Measurements from ENCODE around the gene FANCI. TPM values are rescaled to one million over a fixed set of nuclear protein-coding genes. Genes with fewer than 3 reads are reported as not detected.

FANCI gene
- total RNA-seq, 1 experiment from 2014 or later = 60.3 TPM

GRCh38 chr15:89199746-89200145, 44.0 kb upstream of the FANCI start:
- Histone ChIP-seq H3K36me3 (ENCODE audit: insufficient read depth, low read length) (no peaks in the 10 kb centered on the region), H3K9me2 (replicated peaks; ENCODE audit: insufficient read depth, low read length) (no peaks in the 10 kb centered on the region), H3K27ac (ENCODE audit: low read length) (no peak overlapping the region), H3K4me1 (ENCODE audit: low read length) (peaks cover 20% of the 10 kb centered on the region), H4K20me1 (ENCODE audit: insufficient read depth, low read depth, low read length) (no peaks in the 10 kb centered on the region), H3K9me3 (ENCODE audit: low read length) (no peaks in the 10 kb centered on the region), H3K4me3 (ENCODE audit: low read length) (no peak overlapping the region), H3K9ac (ENCODE audit: low read length) (no peak overlapping the region), H3K4me2 (ENCODE audit: low read depth, low read length, poor library complexity, severe bottlenecking) (no peak overlapping the region), H3K79me2 (ENCODE audit: low read length) (no peaks in the 10 kb centered on the region), H2AFZ (ENCODE audit: low read length) (no peak overlapping the region), H3K27me3 (ENCODE audit: low read length) (no peaks in the 10 kb centered on the region)
- no peak for DNase-seq

- DNase-seq = no peak
- no peak overlapping the region for H3K27ac ChIP-seq (ENCODE audit: low read length)
- no peaks in the 10 kb centered on the region for H3K36me3 ChIP-seq (ENCODE audit: insufficient read depth, low read length)
- H3K4me3 ChIP-seq (ENCODE audit: low read length) = no peak overlapping the region
- no peaks in the 10 kb centered on the region for H3K9me3 ChIP-seq (ENCODE audit: low read length)
- H2AFZ ChIP-seq (ENCODE audit: low read length) = no peak overlapping the region
- no peak overlapping the region for H3K9ac ChIP-seq (ENCODE audit: low read length)
- no peaks in the 10 kb centered on the region for H3K9me2 ChIP-seq (replicated peaks; ENCODE audit: insufficient read depth, low read length)
- no peak overlapping the region for H3K4me2 ChIP-seq (ENCODE audit: low read depth, low read length, poor library complexity, severe bottlenecking)
- H3K4me1 ChIP-seq (ENCODE audit: low read length) = peaks cover 20% of the 10 kb centered on the region
- no peaks in the 10 kb centered on the region for H3K27me3 ChIP-seq (ENCODE audit: low read length)
- H4K20me1 ChIP-seq (ENCODE audit: insufficient read depth, low read depth, low read length) = no peaks in the 10 kb centered on the region
- H3K79me2 ChIP-seq (ENCODE audit: low read length) = no peaks in the 10 kb centered on the region
These were observed 43.6 kb upstream of the FANCI start for GRCh38 chr15:89200182-89200581.

GRCh38 chr15:89201465-89202005, 42.2 kb upstream of the FANCI start:
- H3K9me2 ChIP-seq (replicated peaks; ENCODE audit: insufficient read depth, low read length) = no peaks in the 10 kb centered on the region
- no peaks in the 10 kb centered on the region for H3K9me3 ChIP-seq (ENCODE audit: low read length)
- no peaks in the 10 kb centered on the region for H3K36me3 ChIP-seq (ENCODE audit: insufficient read depth, low read length)
- H3K4me3 ChIP-seq (ENCODE audit: low read length) = no peak overlapping the region
- no peaks in the 10 kb centered on the region for H3K79me2 ChIP-seq (ENCODE audit: low read length)
- H3K9ac ChIP-seq (ENCODE audit: low read length) = no peak overlapping the region
- H2AFZ ChIP-seq (ENCODE audit: low read length) = no peak overlapping the region
- no peak for DNase-seq
- H3K4me2 ChIP-seq (ENCODE audit: low read depth, low read length, poor library complexity, severe bottlenecking) = no peak overlapping the region
- peaks cover 20% of the 10 kb centered on the region for H3K4me1 ChIP-seq (ENCODE audit: low read length)
- no peaks in the 10 kb centered on the region for H3K27me3 ChIP-seq (ENCODE audit: low read length)
- H4K20me1 ChIP-seq (ENCODE audit: insufficient read depth, low read depth, low read length) = no peaks in the 10 kb centered on the region
- no peak overlapping the region for H3K27ac ChIP-seq (ENCODE audit: low read length)

GRCh38 chr15:89203705-89204273, 40.0 kb upstream of the FANCI start:
- Histone ChIP-seq H3K27ac (ENCODE audit: low read length) (no peak overlapping the region), H4K20me1 (ENCODE audit: insufficient read depth, low read depth, low read length) (no peaks in the 10 kb centered on the region), H3K9me2 (replicated peaks; ENCODE audit: insufficient read depth, low read length) (no peaks in the 10 kb centered on the region), H3K4me2 (ENCODE audit: low read depth, low read length, poor library complexity, severe bottlenecking) (no peak overlapping the region), H3K27me3 (ENCODE audit: low read length) (no peaks in the 10 kb centered on the region), H3K9ac (ENCODE audit: low read length) (no peak overlapping the region), H3K4me1 (ENCODE audit: low read length) (peaks cover 3% of the 10 kb centered on the region), H2AFZ (ENCODE audit: low read length) (no peak overlapping the region), H3K36me3 (ENCODE audit: insufficient read depth, low read length) (no peaks in the 10 kb centered on the region), H3K4me3 (ENCODE audit: low read length) (no peak overlapping the region), H3K79me2 (ENCODE audit: low read length) (no peaks in the 10 kb centered on the region), H3K9me3 (ENCODE audit: low read length) (no peaks in the 10 kb centered on the region)
- DNase-seq = no peak

- Histone ChIP-seq H3K27me3 (ENCODE audit: low read length) (no peaks in the 10 kb centered on the region), H3K9ac (ENCODE audit: low read length) (no peak overlapping the region), H3K4me1 (ENCODE audit: low read length) (peaks cover 3% of the 10 kb centered on the region), H4K20me1 (ENCODE audit: insufficient read depth, low read depth, low read length) (no peaks in the 10 kb centered on the region), H3K4me3 (ENCODE audit: low read length) (no peak overlapping the region), H3K27ac (ENCODE audit: low read length) (no peak overlapping the region), H2AFZ (ENCODE audit: low read length) (no peak overlapping the region), H3K9me3 (ENCODE audit: low read length) (no peaks in the 10 kb centered on the region), H3K36me3 (ENCODE audit: insufficient read depth, low read length) (no peaks in the 10 kb centered on the region), H3K79me2 (ENCODE audit: low read length) (no peaks in the 10 kb centered on the region), H3K9me2 (replicated peaks; ENCODE audit: insufficient read depth, low read length) (no peaks in the 10 kb centered on the region), H3K4me2 (ENCODE audit: low read depth, low read length, poor library complexity, severe bottlenecking) (no peak overlapping the region)
- DNase-seq = no peak
These were observed 37.7 kb upstream of the FANCI start for GRCh38 chr15:89205991-89206585.

- Histone ChIP-seq H4K20me1 (ENCODE audit: insufficient read depth, low read depth, low read length) (no peaks in the 10 kb centered on the region), H3K9me2 (replicated peaks; ENCODE audit: insufficient read depth, low read length) (no peaks in the 10 kb centered on the region), H3K4me2 (ENCODE audit: low read depth, low read length, poor library complexity, severe bottlenecking) (no peak overlapping the region), H3K4me1 (ENCODE audit: low read length) (peaks cover 3% of the 10 kb centered on the region), H3K79me2 (ENCODE audit: low read length) (no peaks in the 10 kb centered on the region), H3K4me3 (ENCODE audit: low read length) (no peak overlapping the region), H3K36me3 (ENCODE audit: insufficient read depth, low read length) (no peaks in the 10 kb centered on the region), H3K27me3 (ENCODE audit: low read length) (no peaks in the 10 kb centered on the region), H3K27ac (ENCODE audit: low read length) (no peak overlapping the region), H2AFZ (ENCODE audit: low read length) (no peak overlapping the region; the same call in 1 of the 2 replicates), H3K9me3 (ENCODE audit: low read length) (no peaks in the 10 kb centered on the region), H3K9ac (ENCODE audit: low read length) (peak overlapping the region; percentile 38)
- DNase-seq = peak; percentile 85
These were observed 36.9 kb upstream of the FANCI start for GRCh38 chr15:89206908-89207331.

GRCh38 chr15:89208256-89208655, 35.5 kb upstream of the FANCI start:
- Histone ChIP-seq H3K9me3 (ENCODE audit: low read length) (no peaks in the 10 kb centered on the region), H3K27me3 (ENCODE audit: low read length) (no peaks in the 10 kb centered on the region), H3K4me2 (ENCODE audit: low read depth, low read length, poor library complexity, severe bottlenecking) (no peak overlapping the region), H3K79me2 (ENCODE audit: low read length) (no peaks in the 10 kb centered on the region), H3K9ac (ENCODE audit: low read length) (no peak overlapping the region), H4K20me1 (ENCODE audit: insufficient read depth, low read depth, low read length) (no peaks in the 10 kb centered on the region), H3K4me3 (ENCODE audit: low read length) (no peak overlapping the region), H3K9me2 (replicated peaks; ENCODE audit: insufficient read depth, low read length) (no peaks in the 10 kb centered on the region), H3K36me3 (ENCODE audit: insufficient read depth, low read length) (no peaks in the 10 kb centered on the region), H2AFZ (ENCODE audit: low read length) (no peak overlapping the region), H3K4me1 (ENCODE audit: low read length) (peaks cover 3% of the 10 kb centered on the region), H3K27ac (ENCODE audit: low read length) (no peak overlapping the region)
- no peak for DNase-seq

GRCh38 chr15:89209057-89209456, 34.7 kb upstream of the FANCI start:
- no peak overlapping the region for H3K9ac ChIP-seq (ENCODE audit: low read length)
- H3K4me1 ChIP-seq (ENCODE audit: low read length) = peaks cover 3% of the 10 kb centered on the region
- H3K27ac ChIP-seq (ENCODE audit: low read length) = no peak overlapping the region
- H3K36me3 ChIP-seq (ENCODE audit: insufficient read depth, low read length) = no peaks in the 10 kb centered on the region
- H3K27me3 ChIP-seq (ENCODE audit: low read length) = no peaks in the 10 kb centered on the region
- H3K79me2 ChIP-seq (ENCODE audit: low read length) = no peaks in the 10 kb centered on the region
- no peak for DNase-seq
- H3K9me2 ChIP-seq (replicated peaks; ENCODE audit: insufficient read depth, low read length) = no peaks in the 10 kb centered on the region
- no peak overlapping the region for H3K4me3 ChIP-seq (ENCODE audit: low read length)
- H2AFZ ChIP-seq (ENCODE audit: low read length) = no peak overlapping the region
- no peaks in the 10 kb centered on the region for H4K20me1 ChIP-seq (ENCODE audit: insufficient read depth, low read depth, low read length)
- no peak overlapping the region for H3K4me2 ChIP-seq (ENCODE audit: low read depth, low read length, poor library complexity, severe bottlenecking)
- H3K9me3 ChIP-seq (ENCODE audit: low read length) = no peaks in the 10 kb centered on the region
